WTC11 (cell line): ENCODE measurements around the gene RABL3. TPM values are rescaled to one million over a fixed set of nuclear protein-coding genes. Genes with fewer than 3 reads are reported as not detected.
"Not testable (repeated sequence)": the region's sequence is repeated elsewhere in the genome, so short reads cannot be mapped to it uniquely, and the experiment has no call there.

ENCODE experiments used
- ATAC-seq: fragments of 200-7000 bp; cut with Tn5 transposase; 2 replicates; pipeline ENCODE4 v1.10.0; 2021; ENCODE audit warnings: mild to moderate bottlenecking, moderate library complexity
- CTCF ChIA-PET: fragments of 300-600 bp; sonication (Branson Sonifier 250); formaldehyde crosslinking; loops from one replicate; lab custom pipeline; 2021; ENCODE audit warnings: antibody characterized with exemption; lab: Charles Lee
- POLR2A ChIA-PET: fragments of 350-600 bp; sonication (Branson Sonifier 250); formaldehyde crosslinking; loops from one replicate; lab custom pipeline; 2021; ENCODE audit warnings: antibody characterized with exemption; lab: Charles Lee
- DNase-seq: peaks from one replicate; pipeline ENCODE4 v3.0.0; 2021; ENCODE audit warnings: low spot score
- H3K27ac Mint-ChIP-seq: 2 replicates; pipeline ENCODE4 v1.8.0; 2021; ENCODE audit warnings: mixed read lengths
- H3K27me3 Mint-ChIP-seq: 2 replicates; pipeline ENCODE4 v1.8.0; 2021; ENCODE audit warnings: low read depth, mild to moderate bottlenecking, moderate library complexity, mixed read lengths
- H3K36me3 Mint-ChIP-seq: 2 replicates; pipeline ENCODE4 v1.8.0; 2021; ENCODE audit warnings: mixed read lengths
- H3K4me1 Mint-ChIP-seq: 2 replicates; pipeline ENCODE4 v1.8.0; 2022; ENCODE audit warnings: mixed read lengths
- H3K4me3 Mint-ChIP-seq: 2 replicates; pipeline ENCODE4 v1.8.0; 2021; ENCODE audit warnings: mild to moderate bottlenecking, moderate library complexity, mixed read lengths
- H3K9me3 Mint-ChIP-seq: 2 replicates; pipeline ENCODE4 v1.8.0; 2021; ENCODE audit warnings: mixed read lengths
- CBFB ChIP-seq: sonication (generic); formaldehyde crosslinking; IDR thresholded peaks from 2 replicates; pipeline ENCODE4 v1.8.1; 2022; ENCODE audit warnings: mild to moderate bottlenecking, low read depth, missing genetic modification reagents
- GTF2I ChIP-seq: fragments of 250-450 bp; sonication (Bioruptor Pico); conservative IDR thresholded peaks from 2 replicates; pipeline ENCODE4 v1.4.0; 2021; ENCODE audit warnings: mild to moderate bottlenecking
- IRF2 ChIP-seq: sonication (generic); formaldehyde crosslinking; IDR thresholded peaks from 2 replicates; pipeline ENCODE4 v1.8.0; 2022; ENCODE audit warnings: low read depth, missing genetic modification reagents, borderline replicate concordance
- KAT7 ChIP-seq: sonication (generic); formaldehyde crosslinking; IDR thresholded peaks from 2 replicates; pipeline ENCODE4 v1.8.1; 2023; ENCODE audit warnings: missing genetic modification reagents, mild to moderate bottlenecking, borderline replicate concordance
- MAX ChIP-seq: sonication (generic); formaldehyde crosslinking; IDR thresholded peaks from 2 replicates; pipeline ENCODE4 v1.8.0; 2022; ENCODE audit warnings: mild to moderate bottlenecking, missing genetic modification reagents
- MLX ChIP-seq: sonication (generic); formaldehyde crosslinking; IDR thresholded peaks from 2 replicates; pipeline ENCODE4 v1.8.1; 2023; ENCODE audit warnings: mild to moderate bottlenecking, missing genetic modification reagents, moderate library complexity
- MYBL2 ChIP-seq: sonication (generic); formaldehyde crosslinking; IDR thresholded peaks from 2 replicates; pipeline ENCODE4 v1.8.1; 2023; ENCODE audit warnings: mild to moderate bottlenecking, moderate library complexity, missing genetic modification reagents
- NFATC4 ChIP-seq: fragments of 250-450 bp; sonication (Bioruptor Pico); IDR thresholded peaks from 2 replicates; pipeline ENCODE4 v1.9.0; 2021; ENCODE audit warnings: mild to moderate bottlenecking
- NR2C2 ChIP-seq: sonication (generic); formaldehyde crosslinking; IDR thresholded peaks from 2 replicates; pipeline ENCODE4 v1.8.0; 2022; ENCODE audit warnings: mild to moderate bottlenecking, missing genetic modification reagents
- SOX15 ChIP-seq: fragments of 250-450 bp; sonication (Bioruptor Pico); IDR thresholded peaks from 2 replicates; pipeline ENCODE4 v1.9.0; 2021; ENCODE audit warnings: mild to moderate bottlenecking
- TEAD4 ChIP-seq: sonication (generic); formaldehyde crosslinking; IDR thresholded peaks from 2 replicates; pipeline ENCODE4 v1.8.0; 2022; ENCODE audit warnings: mild to moderate bottlenecking, missing genetic modification reagents
- ZBTB21 ChIP-seq: sonication (generic); formaldehyde crosslinking; IDR thresholded peaks from 2 replicates; pipeline ENCODE4 v1.8.1; 2023; ENCODE audit warnings: mild to moderate bottlenecking, missing genetic modification reagents, borderline replicate concordance
- ZMAT4 ChIP-seq: fragments of 250-450 bp; sonication (Bioruptor Pico); IDR thresholded peaks from 2 replicates; pipeline ENCODE4 v1.9.0; 2021; ENCODE audit warnings: mild to moderate bottlenecking
- ZNF138 ChIP-seq: sonication (generic); formaldehyde crosslinking; conservative IDR thresholded peaks from 2 replicates; pipeline ENCODE4 v1.8.1; 2022; ENCODE audit warnings: mild to moderate bottlenecking, moderate library complexity, missing genetic modification reagents
- ZNF263 ChIP-seq: sonication (generic); formaldehyde crosslinking; IDR thresholded peaks from 2 replicates; pipeline ENCODE4 v1.8.1; 2022; ENCODE audit warnings: low read depth, mild to moderate bottlenecking, moderate library complexity, missing genetic modification reagents
- ZNF317 ChIP-seq: sonication (generic); formaldehyde crosslinking; IDR thresholded peaks from 2 replicates; pipeline ENCODE4 v1.8.1; 2023; ENCODE audit warnings: low read depth, mild to moderate bottlenecking, moderate library complexity, missing genetic modification reagents, borderline replicate concordance
- total RNA-seq: library from RNA; stranded (reverse); gene quantifications from 3 replicates; pipeline ENCODE4 v1.2.3, GENCODE V29; 2021
- TF ChIP-seq, protein P1 (sequence below): sonication (generic); formaldehyde crosslinking; IDR thresholded peaks from 2 replicates; pipeline ENCODE4 v1.8.1; 2023; ENCODE audit warnings: mild to moderate bottlenecking, missing genetic modification reagents, borderline replicate concordance
- TF ChIP-seq, protein P2 (sequence below): sonication (generic); formaldehyde crosslinking; IDR thresholded peaks from 2 replicates; pipeline ENCODE4 v1.8.1; 2023; ENCODE audit warnings: mild to moderate bottlenecking, missing genetic modification reagents
- TF ChIP-seq, protein P3 (sequence below): sonication (generic); formaldehyde crosslinking; IDR thresholded peaks from 2 replicates; pipeline ENCODE4 v1.8.1; 2022; ENCODE audit warnings: mild to moderate bottlenecking, moderate library complexity, missing genetic modification reagents
- TF ChIP-seq, protein P4 (sequence below): fragments of 250-450 bp; sonication (Bioruptor Pico); IDR thresholded peaks from 2 replicates; pipeline ENCODE4 v1.8.0; 2021; ENCODE audit warnings: mild to moderate bottlenecking
- TF ChIP-seq, protein P5 (sequence below): sonication (generic); formaldehyde crosslinking; IDR thresholded peaks from 2 replicates; pipeline ENCODE4 v1.8.0; 2023; ENCODE audit warnings: missing genetic modification reagents

Gene RABL3
- total RNA-seq, 1 experiment from 2014 or later = 18.2 TPM

GRCh38 chr3:120791010-120791409, 48.7 kb upstream of the RABL3 start:
- H3K9me3 Mint-ChIP-seq = no peaks in the 10 kb centered on the region
- no peak for ATAC-seq
- no peaks in the 10 kb centered on the region for H3K27me3 Mint-ChIP-seq
- CTCF ChIA-PET = interaction anchor here (1.2 kb wide), 1 partner anchor 224 kb away, joined by 3 read pairs; no protein-coding TSS in a partner anchor
- peaks cover 51% of the 10 kb centered on the region for H3K4me1 Mint-ChIP-seq
- no peaks in the 10 kb centered on the region for H3K36me3 Mint-ChIP-seq
- POLR2A ChIA-PET = no interaction called here
- H3K4me3 Mint-ChIP-seq = no peak overlapping the region
- TF ChIP-seq, protein P1, sequence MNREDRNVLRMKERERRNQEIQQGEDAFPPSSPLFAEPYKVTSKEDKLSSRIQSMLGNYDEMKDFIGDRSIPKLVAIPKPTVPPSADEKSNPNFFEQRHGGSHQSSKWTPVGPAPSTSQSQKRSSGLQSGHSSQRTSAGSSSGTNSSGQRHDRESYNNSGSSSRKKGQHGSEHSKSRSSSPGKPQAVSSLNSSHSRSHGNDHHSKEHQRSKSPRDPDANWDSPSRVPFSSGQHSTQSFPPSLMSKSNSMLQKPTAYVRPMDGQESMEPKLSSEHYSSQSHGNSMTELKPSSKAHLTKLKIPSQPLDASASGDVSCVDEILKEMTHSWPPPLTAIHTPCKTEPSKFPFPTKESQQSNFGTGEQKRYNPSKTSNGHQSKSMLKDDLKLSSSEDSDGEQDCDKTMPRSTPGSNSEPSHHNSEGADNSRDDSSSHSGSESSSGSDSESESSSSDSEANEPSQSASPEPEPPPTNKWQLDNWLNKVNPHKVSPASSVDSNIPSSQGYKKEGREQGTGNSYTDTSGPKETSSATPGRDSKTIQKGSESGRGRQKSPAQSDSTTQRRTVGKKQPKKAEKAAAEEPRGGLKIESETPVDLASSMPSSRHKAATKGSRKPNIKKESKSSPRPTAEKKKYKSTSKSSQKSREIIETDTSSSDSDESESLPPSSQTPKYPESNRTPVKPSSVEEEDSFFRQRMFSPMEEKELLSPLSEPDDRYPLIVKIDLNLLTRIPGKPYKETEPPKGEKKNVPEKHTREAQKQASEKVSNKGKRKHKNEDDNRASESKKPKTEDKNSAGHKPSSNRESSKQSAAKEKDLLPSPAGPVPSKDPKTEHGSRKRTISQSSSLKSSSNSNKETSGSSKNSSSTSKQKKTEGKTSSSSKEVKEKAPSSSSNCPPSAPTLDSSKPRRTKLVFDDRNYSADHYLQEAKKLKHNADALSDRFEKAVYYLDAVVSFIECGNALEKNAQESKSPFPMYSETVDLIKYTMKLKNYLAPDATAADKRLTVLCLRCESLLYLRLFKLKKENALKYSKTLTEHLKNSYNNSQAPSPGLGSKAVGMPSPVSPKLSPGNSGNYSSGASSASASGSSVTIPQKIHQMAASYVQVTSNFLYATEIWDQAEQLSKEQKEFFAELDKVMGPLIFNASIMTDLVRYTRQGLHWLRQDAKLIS = no peak
- TF ChIP-seq MLX (CRISPR knock-in tag) (no peak), KAT7 (CRISPR knock-in tag) (no peak), TEAD4 (CRISPR knock-in tag) (no peak), NR2C2 (CRISPR knock-in tag) (no peak), MAX (CRISPR knock-in tag) (no peak), ZNF317 (CRISPR knock-in tag) (no peak), CBFB (CRISPR knock-in tag) (no peak), SOX15 (CRISPR knock-in tag) (no peak), ZMAT4 (CRISPR knock-in tag) (no peak), NFATC4 (CRISPR knock-in tag) (no peak)
- TF ChIP-seq, protein P2, sequence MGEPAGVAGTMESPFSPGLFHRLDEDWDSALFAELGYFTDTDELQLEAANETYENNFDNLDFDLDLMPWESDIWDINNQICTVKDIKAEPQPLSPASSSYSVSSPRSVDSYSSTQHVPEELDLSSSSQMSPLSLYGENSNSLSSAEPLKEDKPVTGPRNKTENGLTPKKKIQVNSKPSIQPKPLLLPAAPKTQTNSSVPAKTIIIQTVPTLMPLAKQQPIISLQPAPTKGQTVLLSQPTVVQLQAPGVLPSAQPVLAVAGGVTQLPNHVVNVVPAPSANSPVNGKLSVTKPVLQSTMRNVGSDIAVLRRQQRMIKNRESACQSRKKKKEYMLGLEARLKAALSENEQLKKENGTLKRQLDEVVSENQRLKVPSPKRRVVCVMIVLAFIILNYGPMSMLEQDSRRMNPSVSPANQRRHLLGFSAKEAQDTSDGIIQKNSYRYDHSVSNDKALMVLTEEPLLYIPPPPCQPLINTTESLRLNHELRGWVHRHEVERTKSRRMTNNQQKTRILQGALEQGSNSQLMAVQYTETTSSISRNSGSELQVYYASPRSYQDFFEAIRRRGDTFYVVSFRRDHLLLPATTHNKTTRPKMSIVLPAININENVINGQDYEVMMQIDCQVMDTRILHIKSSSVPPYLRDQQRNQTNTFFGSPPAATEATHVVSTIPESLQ (CRISPR knock-in tag) = no peak
- TF ChIP-seq, protein P3, sequence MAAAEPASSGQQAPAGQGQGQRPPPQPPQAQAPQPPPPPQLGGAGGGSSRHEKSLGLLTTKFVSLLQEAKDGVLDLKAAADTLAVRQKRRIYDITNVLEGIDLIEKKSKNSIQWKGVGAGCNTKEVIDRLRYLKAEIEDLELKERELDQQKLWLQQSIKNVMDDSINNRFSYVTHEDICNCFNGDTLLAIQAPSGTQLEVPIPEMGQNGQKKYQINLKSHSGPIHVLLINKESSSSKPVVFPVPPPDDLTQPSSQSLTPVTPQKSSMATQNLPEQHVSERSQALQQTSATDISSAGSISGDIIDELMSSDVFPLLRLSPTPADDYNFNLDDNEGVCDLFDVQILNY (CRISPR knock-in tag) = no peak
- DNase-seq = no peak
- H3K27ac Mint-ChIP-seq = no peak overlapping the region

- peak; percentile 13 for DNase-seq
- H3K9me3 Mint-ChIP-seq, H3K27me3 Mint-ChIP-seq, H3K27ac Mint-ChIP-seq, H3K4me3 Mint-ChIP-seq, ATAC-seq: not testable (repeated sequence)
- ChIA-PET CTCF (interaction anchor here (0.6 to 1.8 kb wide), 3 partner anchors 24 to 218 kb away, joined by 3 to 7 read pairs (median 3); no protein-coding TSS in a partner anchor), POLR2A (interaction anchor here (0.7 kb wide), 2 partner anchors 110 to 433 kb away, joined by 3 to 4 read pairs; no protein-coding TSS in a partner anchor)
- Mint-ChIP-seq H3K36me3 (peaks cover 22% of the 10 kb centered on the region), H3K4me1 (peaks cover 14% of the 10 kb centered on the region)
Observed at GRCh38 chr3:120785832-120786231, 43.5 kb upstream of the RABL3 start.

GRCh38 chr3:120780977-120781376, 38.7 kb upstream of the RABL3 start:
- ATAC-seq (no peak), DNase-seq (no peak)
- H3K4me3 Mint-ChIP-seq = no peak overlapping the region
- peak overlapping the region; percentile 85 for H3K27ac Mint-ChIP-seq
- peaks cover 6% of the 10 kb centered on the region; the same call in 1 of the 2 replicates for H3K9me3 Mint-ChIP-seq
- H3K36me3 Mint-ChIP-seq = peaks cover 40% of the 10 kb centered on the region
- ChIA-PET CTCF (interaction anchor here (1.3 kb wide), 1 partner anchor 213 kb away, joined by 3 read pairs; no protein-coding TSS in a partner anchor), POLR2A (no interaction called here)
- H3K4me1 Mint-ChIP-seq = peaks cover under 1% of the 10 kb centered on the region
- no peaks in the 10 kb centered on the region for H3K27me3 Mint-ChIP-seq
- TF ChIP-seq CBFB (CRISPR knock-in tag) = no peak
- TF ChIP-seq GTF2I (CRISPR knock-in tag) = no peak
- no peak for TF ChIP-seq ZNF263 (CRISPR knock-in tag)
- TF ChIP-seq, protein P4, sequence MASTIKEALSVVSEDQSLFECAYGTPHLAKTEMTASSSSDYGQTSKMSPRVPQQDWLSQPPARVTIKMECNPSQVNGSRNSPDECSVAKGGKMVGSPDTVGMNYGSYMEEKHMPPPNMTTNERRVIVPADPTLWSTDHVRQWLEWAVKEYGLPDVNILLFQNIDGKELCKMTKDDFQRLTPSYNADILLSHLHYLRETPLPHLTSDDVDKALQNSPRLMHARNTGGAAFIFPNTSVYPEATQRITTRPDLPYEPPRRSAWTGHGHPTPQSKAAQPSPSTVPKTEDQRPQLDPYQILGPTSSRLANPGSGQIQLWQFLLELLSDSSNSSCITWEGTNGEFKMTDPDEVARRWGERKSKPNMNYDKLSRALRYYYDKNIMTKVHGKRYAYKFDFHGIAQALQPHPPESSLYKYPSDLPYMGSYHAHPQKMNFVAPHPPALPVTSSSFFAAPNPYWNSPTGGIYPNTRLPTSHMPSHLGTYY (CRISPR knock-in tag) = no peak
- no peak for TF ChIP-seq MYBL2 (CRISPR knock-in tag)
- TF ChIP-seq, protein P5, sequence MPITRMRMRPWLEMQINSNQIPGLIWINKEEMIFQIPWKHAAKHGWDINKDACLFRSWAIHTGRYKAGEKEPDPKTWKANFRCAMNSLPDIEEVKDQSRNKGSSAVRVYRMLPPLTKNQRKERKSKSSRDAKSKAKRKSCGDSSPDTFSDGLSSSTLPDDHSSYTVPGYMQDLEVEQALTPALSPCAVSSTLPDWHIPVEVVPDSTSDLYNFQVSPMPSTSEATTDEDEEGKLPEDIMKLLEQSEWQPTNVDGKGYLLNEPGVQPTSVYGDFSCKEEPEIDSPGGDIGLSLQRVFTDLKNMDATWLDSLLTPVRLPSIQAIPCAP (CRISPR knock-in tag) = no peak
- no peak for TF ChIP-seq ZBTB21
- TF ChIP-seq ZNF138 (CRISPR knock-in tag) = no peak
- TF ChIP-seq IRF2 = no peak
